CD4-positive, alpha-beta T cell treated with Interleukin-17A for 1 hour (primary cell): ENCODE results near the gene KCNK17.
"Not testable (repeated sequence)": the region's sequence is repeated elsewhere in the genome, so short reads cannot be mapped to it uniquely, and the experiment has no call there.

Experiments used
- DNase-seq: peaks from one replicate; pipeline ENCODE4 v3.0.0-alpha.2; 2020

KCNK17 gene

DNA sequence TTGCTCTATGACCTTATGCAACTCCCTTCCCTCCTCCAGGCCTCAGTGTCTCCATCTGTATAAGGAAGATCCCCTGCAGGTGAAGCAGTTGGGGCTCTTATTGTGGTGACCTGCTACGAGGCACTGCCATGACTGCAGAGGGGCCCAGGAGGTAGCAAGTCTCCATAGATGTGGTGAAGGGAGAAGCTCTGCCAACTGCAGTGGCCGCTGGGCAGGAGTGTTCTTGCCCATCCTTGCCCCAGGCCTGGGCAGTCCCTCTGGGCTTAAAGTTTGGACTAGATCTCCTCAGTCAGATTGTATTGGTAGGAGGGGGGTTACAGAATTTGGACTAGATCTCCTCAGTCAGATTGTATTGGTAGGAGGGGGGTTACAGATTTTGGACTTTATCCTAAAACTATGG lies 12.2 kb downstream of the KCNK17 start:
- no peak for DNase-seq

DNA sequence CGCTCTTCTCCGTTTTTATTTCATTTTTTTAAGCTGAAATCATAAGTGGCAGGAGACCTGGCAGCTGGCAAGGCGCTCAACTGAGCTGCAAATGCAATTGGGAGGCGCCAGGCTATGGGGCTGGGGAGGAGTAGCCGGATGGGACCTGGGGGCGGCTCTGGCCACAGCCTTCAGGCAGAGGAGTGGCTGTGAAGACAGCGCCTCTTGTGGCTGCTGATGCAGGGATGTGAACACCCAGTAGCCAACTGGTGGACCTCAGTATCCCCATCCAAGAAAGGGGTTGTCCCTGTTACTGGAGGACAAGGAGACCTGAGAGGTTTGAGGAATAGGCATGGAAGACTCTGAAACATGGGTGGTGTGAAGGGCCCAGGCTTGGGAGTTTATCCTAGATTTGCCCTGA lies 12.6 kb downstream of the KCNK17 start:
- no peak for DNase-seq

DNA sequence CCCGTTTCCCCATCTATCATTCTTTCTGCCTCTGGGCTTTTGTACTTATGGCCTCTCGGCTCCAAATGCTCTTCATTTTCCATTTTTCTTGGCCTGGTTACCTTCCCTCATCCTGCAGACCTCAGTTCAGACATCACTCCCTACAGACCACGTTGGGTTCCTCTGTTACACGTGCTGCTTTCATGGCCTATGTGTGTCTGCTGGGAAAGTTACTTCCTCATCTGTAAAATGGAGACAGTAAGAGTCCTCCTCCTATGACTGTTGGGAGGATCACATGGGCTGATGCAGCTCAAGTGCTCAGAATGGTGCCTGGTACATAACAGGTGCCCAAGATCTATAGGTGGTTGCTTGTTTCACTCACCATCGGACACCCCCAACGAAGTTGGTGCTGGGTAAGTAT lies 13.5 kb downstream of the KCNK17 start:
- no peak for DNase-seq

GRCh38 chr6:39298061-39298460 lies 16.2 kb downstream of the KCNK17 start:
- no peak for DNase-seq

DNA sequence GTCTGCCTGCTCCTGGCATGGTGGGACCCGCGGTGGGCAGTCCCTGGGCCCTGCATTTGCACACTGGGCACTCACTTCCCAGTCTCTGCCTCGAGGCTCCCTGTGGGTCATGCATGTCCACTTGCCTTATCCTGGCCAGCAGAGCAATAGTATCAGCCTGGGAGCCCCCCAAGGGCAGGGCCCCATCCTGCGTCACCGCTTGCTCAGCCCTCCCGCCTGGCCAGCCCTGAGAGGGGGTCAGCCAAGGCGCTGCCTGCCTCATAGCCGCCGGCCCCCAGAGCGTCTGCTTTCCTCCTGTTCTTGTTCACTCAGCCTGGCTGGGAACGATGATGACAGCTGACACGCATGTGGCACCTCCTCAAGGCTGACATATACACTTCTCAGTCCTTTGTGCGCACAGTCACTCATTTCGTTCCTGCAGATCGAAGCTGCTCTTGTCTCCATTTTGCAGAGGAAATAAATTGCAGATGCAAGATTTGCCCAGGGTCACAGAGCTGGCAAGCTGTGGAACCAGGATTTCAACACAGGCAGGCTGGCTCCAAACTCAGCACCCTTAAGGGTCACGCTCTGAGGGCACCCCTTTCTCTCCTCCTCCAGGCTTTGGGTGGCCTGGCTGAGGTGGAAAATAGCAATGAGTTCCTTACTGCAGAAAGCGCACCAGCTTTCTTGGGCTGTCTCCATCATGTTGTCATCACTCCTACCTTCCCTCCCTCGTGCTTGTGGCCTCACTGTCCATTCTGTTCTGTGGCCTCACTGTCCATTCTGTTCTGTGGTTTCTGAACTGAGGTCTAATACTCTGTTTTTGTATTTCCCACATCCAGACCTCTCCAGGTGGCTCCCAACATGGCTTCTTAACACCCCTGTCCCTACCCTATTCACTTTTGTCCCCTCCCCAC lies 17.2 kb downstream of the KCNK17 start:
- DNase-seq, result no peak

- no peak for DNase-seq
Measured at GRCh38 chr6:39295611-39296011, 18.6 kb downstream of the KCNK17 start.

- DNase-seq, result no peak
Measured at GRCh38 chr6:39294899-39295298, 19.3 kb downstream of the KCNK17 start.

DNA sequence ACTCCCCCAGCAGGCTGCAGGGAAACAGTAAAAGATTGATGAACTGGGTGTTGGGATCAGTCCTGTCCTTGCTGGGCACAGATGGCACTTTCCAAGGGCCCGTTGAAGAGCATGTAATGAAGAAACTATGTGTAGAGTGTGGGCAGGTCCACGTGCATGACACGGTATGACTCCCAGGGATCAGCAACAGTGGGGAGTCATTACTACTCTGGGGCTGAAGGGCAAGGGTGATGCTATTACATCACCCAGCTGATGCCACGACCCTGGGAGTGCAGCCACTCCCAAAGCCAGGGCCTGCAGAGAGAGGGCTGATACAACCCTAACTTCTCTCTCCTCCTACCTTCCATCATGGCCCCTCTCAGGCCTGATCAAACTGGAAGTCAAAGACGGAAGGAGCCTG lies 20.1 kb downstream of the KCNK17 start:
- no peak for DNase-seq

GRCh38 chr6:39292637-39293036 lies 21.6 kb downstream of the KCNK17 start:
- DNase-seq, result no peak

GRCh38 chr6:39289490-39289889 lies 24.7 kb downstream of the KCNK17 start:
- DNase-seq, result no peak

DNA sequence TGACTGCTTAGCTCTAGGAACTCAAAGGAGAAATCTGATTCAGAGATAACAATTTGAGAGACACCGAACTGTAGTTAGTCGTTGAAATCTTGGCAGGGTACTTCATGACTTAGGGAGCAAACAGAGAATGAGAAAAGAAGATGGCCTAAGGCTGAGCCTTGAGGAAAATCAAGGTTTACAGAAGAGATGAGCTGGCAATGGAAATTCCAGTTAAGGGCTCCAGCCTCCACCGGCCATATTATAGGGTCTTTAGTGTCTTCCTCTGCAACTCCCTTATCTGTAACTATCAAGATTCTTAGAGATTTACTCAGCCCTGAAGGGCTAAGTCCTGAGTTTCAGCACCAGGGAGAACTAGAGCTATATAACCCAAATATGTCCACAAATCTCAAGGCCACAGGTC lies 26.6 kb downstream of the KCNK17 start:
- DNase-seq, result no peak

DNA sequence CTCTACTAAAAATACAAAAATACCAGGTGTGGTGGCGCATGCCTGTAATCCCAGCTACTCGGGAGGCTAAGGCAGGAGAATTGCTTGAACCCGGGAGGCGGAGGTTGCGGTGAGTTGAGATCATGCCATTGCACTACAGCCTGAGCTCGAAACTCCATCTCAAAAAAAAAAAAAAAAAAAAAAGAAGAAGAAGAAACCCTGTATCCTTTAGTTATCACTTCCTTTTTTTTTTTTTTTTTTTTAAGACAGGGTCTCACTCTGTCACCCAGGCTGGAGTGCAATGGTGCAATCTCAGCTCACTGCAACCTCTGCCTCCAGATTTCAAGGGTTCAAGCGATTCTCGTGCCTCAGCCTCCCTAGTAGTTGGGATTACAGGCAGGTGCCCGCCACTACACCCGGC lies 27.6 kb downstream of the KCNK17 start:
- DNase-seq, result not testable (repeated sequence)

DNA sequence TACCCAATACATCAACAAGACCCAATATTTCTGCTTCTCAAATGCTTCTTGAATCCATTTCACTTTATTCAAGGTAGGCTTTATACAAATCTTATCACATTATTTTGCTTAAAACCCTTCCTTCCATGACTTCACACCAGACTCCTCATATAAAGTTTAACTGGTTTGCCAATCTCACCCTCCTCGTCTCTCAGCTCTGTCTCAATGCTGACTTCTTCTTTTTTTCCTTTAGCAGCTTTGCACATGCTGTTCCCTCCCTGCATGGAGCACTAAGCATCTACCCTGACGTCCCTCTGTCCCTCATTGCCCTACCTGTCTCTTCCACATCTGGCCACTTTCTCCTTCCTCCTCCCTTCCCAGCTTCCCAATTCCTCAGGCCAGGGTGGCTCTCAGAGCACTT lies 31.4 kb downstream of the KCNK17 start:
- no peak for DNase-seq

DNA sequence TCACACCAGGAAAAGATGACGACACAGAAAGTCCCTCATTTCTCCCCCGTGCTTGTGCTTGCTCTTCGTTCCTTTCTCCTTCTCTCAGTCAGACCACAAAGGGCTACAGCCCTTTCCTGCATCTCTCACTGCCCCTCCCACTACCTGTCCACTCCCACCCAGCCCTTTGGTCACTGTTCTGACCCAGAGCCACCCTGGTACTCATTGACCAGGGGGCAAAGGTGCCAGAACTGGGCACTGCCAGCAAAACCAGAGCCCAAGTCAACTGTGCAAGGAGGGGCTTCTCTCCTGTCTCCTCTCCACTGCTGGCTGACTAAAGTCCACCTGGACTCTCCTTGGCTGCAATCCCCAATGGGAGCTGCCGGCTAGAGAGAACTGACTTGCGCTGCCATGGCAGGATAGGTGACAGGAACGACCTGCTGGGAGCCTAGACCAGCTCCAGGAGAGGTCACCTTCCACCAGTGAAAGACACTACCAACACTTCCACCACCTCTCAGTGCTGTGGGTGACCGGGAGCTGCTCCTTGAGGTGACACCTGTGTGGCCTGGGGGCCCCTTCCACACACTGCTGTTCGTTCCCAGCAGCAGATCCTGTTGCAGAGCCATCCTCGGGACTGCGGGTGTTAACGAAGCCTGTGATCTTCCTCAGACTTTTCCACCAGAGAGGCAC lies 32.8 kb downstream of the KCNK17 start:
- DNase-seq, result no peak

DNA sequence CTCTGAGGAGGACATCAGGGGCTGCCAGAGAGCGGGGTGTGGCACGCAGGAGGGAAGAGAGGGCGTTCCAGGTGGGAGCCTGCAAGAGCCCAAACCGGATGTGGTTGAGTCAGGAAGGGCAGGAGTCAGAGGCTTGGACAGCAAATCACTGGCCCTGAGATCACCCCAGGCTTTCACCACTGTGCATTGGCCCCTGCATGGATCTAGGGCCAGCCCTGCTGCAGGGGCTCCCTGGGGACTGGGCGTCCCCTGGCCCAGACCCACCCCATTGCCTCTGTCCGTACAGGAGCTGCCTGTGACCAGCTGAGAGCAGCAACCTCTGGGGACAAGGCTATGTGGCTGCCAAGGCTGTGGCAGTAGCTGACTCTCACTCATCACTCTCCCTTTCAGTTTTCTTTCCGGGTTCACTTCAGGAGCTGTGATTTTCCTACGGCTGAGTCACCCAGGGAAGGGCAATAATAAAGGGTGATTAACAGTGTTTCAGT lies 33.9 kb downstream of the KCNK17 start:
- no peak for DNase-seq

DNA sequence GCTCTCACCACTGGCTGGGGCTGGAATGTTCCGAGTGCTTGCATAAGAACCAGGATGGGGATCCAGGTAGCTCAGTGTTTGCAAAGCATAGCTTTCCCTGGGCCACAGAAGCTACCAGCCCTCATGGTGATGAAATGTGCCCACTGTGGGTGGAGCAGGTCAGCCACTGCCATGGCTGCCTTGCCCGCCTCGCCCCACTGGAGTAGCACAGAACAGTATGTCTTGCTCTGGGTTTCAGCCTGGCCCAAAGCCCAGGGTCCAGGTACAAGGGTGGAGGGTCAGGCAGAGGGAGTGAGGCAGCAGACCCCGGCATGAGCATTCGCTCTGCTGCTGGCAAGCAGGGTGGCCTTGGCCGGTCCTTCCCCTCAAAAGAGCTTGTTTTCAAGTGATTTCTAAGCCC lies 34.7 kb downstream of the KCNK17 start:
- no peak for DNase-seq

GRCh38 chr6:39276379-39276995 lies 37.7 kb downstream of the KCNK17 start:
- DNase-seq, result no peak

DNA sequence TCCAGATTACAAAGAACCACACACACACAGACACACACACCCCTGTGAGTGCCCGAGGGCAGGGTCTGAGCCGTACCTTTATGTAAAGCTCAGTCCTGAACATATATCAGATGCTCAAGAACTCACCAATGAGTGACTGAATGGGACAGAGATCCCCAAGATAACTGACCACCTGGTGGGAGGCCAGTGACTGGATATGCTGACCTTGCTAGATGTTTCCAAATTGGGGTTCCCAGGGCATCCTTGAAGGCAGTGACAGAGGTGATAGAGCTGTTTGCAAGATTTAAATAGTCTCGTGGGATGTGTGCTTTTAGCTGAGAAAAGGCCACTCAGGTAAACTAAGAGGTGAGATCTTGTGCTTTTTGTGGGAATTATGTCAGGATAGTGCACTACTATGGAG lies 39.3 kb downstream of the KCNK17 start:
- no peak for DNase-seq

- no peak for DNase-seq
Measured at GRCh38 chr6:39274471-39274870, 39.7 kb downstream of the KCNK17 start.

- no peak for DNase-seq
Measured at GRCh38 chr6:39273406-39273821, 40.8 kb downstream of the KCNK17 start.

GRCh38 chr6:39269961-39270360 lies 44.3 kb downstream of the KCNK17 start:
- no peak for DNase-seq

DNA sequence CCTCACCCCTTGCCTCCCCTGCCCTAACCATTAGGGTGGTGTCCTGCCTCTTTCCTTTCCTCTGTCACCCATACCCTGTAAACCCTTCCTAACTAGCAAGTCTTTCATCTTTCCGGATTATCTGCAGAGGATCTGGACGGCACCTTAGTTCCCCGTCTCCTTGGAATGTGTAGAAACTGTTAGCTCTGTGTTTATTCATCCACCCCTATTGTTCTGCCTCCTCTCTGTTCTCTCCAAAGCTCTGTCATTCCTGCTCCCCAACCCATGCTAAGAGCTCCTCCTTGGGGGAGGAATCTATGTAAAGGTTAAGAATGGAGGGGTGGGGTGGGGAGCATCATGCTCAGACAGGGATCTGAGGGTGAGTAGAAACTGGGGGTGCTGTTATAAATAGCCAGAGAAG lies 45.5 kb downstream of the KCNK17 start:
- no peak for DNase-seq

GRCh38 chr6:39268171-39268570 lies 46.0 kb downstream of the KCNK17 start:
- DNase-seq, result no peak
